ENCODE data around the gene TMEM101. TPM values are rescaled to one million over a fixed set of nuclear protein-coding genes. Genes with fewer than 3 reads are reported as not detected.

Gene TMEM101
- total RNA-seq, 1 experiment from 2014 or later = 33.5 TPM

- TF ChIP-seq EZH2 (IDR thresholded peaks at IDR 0.05; ENCODE audit: low read depth) (no peak), CTCF (conservative IDR thresholded peaks at IDR 0.05) (no peak)
- ChIA-PET CTCF (interaction anchor here (0.6 kb wide), 1 partner anchor 11 kb away, joined by 22 read pairs; no protein-coding TSS in a partner anchor), POLR2A (ENCODE audit: unreplicated experiment) (no interaction called here)
- BruUV-seq (replicated peaks) = no TSS peak
- no peaks in the 10 kb centered on the region for H3K9me3 ChIP-seq (ENCODE audit: insufficient read depth, low read depth)
- intact Hi-C loops (cut with micrococcal nuclease; ENCODE audit: unreplicated experiment) = no loop called here
- no peak overlapping the region for H2AFZ ChIP-seq
- H3K9me2 ChIP-seq (ENCODE audit: insufficient read depth) = no peaks in the 10 kb centered on the region
- no peak overlapping the region for H3K4me3 ChIP-seq
- no peaks in the 10 kb centered on the region for H3K79me2 ChIP-seq (ENCODE audit: low read depth)
- no peaks in the 10 kb centered on the region for H4K20me1 ChIP-seq (ENCODE audit: insufficient read depth)
- no peak for DNase-seq
- no peaks in the 10 kb centered on the region for H3K36me3 ChIP-seq (ENCODE audit: low read depth)
- H3F3A ChIP-seq (ENCODE audit: insufficient read depth, low read depth) = no peaks in the 10 kb centered on the region
- no peak overlapping the region for H3K4me2 ChIP-seq
- H3K27ac ChIP-seq = no peak overlapping the region
- peaks cover 53% of the 10 kb centered on the region for H3K27me3 ChIP-seq (ENCODE audit: insufficient read depth, low read depth)
- H3K4me1 ChIP-seq (replicated peaks; ENCODE audit: insufficient read depth) = no peaks in the 10 kb centered on the region
Measured at GRCh38 chr17:43984521-43984920, 30.2 kb downstream of the TMEM101 start.

- Histone ChIP-seq H3F3A (ENCODE audit: insufficient read depth, low read depth) (no peaks in the 10 kb centered on the region), H2AFZ (no peak overlapping the region), H3K27ac (no peak overlapping the region), H3K9me2 (ENCODE audit: insufficient read depth) (no peaks in the 10 kb centered on the region), H4K20me1 (ENCODE audit: insufficient read depth) (no peaks in the 10 kb centered on the region), H3K9me3 (ENCODE audit: insufficient read depth, low read depth) (no peaks in the 10 kb centered on the region), H3K4me2 (no peak overlapping the region), H3K79me2 (ENCODE audit: low read depth) (no peaks in the 10 kb centered on the region), H3K4me1 (replicated peaks; ENCODE audit: insufficient read depth) (no peaks in the 10 kb centered on the region), H3K36me3 (ENCODE audit: low read depth) (no peaks in the 10 kb centered on the region), H3K4me3 (no peak overlapping the region), H3K27me3 (ENCODE audit: insufficient read depth, low read depth) (peaks cover 59% of the 10 kb centered on the region)
- ChIA-PET CTCF (interaction anchor here (0.6 kb wide), 1 partner anchor 12 kb away, joined by 22 read pairs; no protein-coding TSS in a partner anchor), POLR2A (ENCODE audit: unreplicated experiment) (no interaction called here)
- DNase-seq = no peak
- no TSS peak for BruUV-seq (replicated peaks)
- intact Hi-C loops (cut with micrococcal nuclease; ENCODE audit: unreplicated experiment) = no loop called here
- TF ChIP-seq CTCF (conservative IDR thresholded peaks at IDR 0.05) = no peak
- no peak for TF ChIP-seq EZH2 (IDR thresholded peaks at IDR 0.05; ENCODE audit: low read depth)
Measured at GRCh38 chr17:43983515-43984411, 31.0 kb downstream of the TMEM101 start.

GRCh38 chr17:43983196-43983514 lies 31.6 kb downstream of the TMEM101 start:
- Histone ChIP-seq H3K27me3 (ENCODE audit: insufficient read depth, low read depth) (peaks cover 65% of the 10 kb centered on the region), H3K4me2 (no peak overlapping the region), H3K79me2 (ENCODE audit: low read depth) (no peaks in the 10 kb centered on the region), H3K4me3 (no peak overlapping the region), H2AFZ (no peak overlapping the region), H3K4me1 (replicated peaks; ENCODE audit: insufficient read depth) (no peaks in the 10 kb centered on the region), H3K27ac (no peak overlapping the region), H4K20me1 (ENCODE audit: insufficient read depth) (no peaks in the 10 kb centered on the region), H3K9me3 (ENCODE audit: insufficient read depth, low read depth) (no peaks in the 10 kb centered on the region), H3K9me2 (ENCODE audit: insufficient read depth) (no peaks in the 10 kb centered on the region), H3F3A (ENCODE audit: insufficient read depth, low read depth) (no peaks in the 10 kb centered on the region), H3K36me3 (ENCODE audit: low read depth) (no peaks in the 10 kb centered on the region)
- intact Hi-C loops (cut with micrococcal nuclease; ENCODE audit: unreplicated experiment) = no loop called here
- BruUV-seq (replicated peaks) = no TSS peak
- TF ChIP-seq CTCF (conservative IDR thresholded peaks at IDR 0.05) (no peak), EZH2 (IDR thresholded peaks at IDR 0.05; ENCODE audit: low read depth) (no peak)
- CTCF ChIA-PET = no interaction called here
- POLR2A ChIA-PET (ENCODE audit: unreplicated experiment) = no interaction called here
- DNase-seq = no peak

Data from PC-9 (cell line).